ENCODE measurements around the gene ARHGEF3.

The ARHGEF3 gene, protein sequence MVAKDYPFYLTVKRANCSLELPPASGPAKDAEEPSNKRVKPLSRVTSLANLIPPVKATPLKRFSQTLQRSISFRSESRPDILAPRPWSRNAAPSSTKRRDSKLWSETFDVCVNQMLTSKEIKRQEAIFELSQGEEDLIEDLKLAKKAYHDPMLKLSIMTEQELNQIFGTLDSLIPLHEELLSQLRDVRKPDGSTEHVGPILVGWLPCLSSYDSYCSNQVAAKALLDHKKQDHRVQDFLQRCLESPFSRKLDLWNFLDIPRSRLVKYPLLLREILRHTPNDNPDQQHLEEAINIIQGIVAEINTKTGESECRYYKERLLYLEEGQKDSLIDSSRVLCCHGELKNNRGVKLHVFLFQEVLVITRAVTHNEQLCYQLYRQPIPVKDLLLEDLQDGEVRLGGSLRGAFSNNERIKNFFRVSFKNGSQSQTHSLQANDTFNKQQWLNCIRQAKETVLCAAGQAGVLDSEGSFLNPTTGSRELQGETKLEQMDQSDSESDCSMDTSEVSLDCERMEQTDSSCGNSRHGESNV

DNA sequence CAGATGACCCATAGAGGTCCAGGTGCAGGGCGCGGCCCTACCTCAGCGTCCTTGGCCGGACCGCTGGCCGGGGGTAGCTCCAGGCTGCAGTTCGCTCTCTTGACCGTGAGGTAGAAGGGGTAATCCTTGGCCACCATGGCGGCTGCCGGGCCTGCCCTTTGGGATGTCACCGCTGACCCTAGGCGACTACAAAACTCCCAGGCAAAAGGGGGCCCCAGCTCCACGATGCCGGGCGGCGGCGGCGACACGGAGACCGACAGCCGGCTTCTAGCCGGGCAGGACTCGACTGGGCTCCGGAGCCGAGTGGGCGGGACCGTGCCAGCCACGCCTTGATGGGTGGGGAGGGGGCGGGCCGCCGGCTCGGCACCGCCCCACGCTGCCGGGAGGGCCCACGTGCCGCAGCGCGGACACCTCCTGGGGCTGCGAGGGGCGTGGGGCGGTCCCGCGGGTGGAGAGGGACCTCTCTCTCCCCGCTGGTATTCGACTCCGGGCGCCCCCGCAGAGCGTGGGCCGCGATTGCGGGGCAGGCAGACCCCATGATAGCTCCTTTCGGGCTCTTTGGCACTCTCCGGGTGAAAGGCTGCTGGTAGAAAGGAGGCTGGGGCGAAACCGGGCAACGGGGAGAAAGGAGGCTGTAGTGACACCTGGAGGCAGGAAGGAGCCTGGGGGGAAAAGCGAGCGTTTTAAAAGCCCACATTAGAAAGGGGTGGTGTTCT, at the start of gene ARHGEF3:
TSS of gene ARHGEF3 (minus strand) at position 288 of the 716 bp plus-strand sequence. CDS start at position 137, 151 bp downstream.
- peak; percentile 74 for DNase-seq (ENCODE audit: low read depth)

- DNase-seq (ENCODE audit: low read depth): no peak
Measured at GRCh38 chr3:56849698-56850097, 47.9 kb upstream of the ARHGEF3 start.

GRCh38 chr3:56845505-56845904, 43.8 kb upstream of the ARHGEF3 start:
- DNase-seq (ENCODE audit: low read depth): no peak

GRCh38 chr3:56844536-56844935, 42.8 kb upstream of the ARHGEF3 start:
- DNase-seq (ENCODE audit: low read depth): no peak

DNA sequence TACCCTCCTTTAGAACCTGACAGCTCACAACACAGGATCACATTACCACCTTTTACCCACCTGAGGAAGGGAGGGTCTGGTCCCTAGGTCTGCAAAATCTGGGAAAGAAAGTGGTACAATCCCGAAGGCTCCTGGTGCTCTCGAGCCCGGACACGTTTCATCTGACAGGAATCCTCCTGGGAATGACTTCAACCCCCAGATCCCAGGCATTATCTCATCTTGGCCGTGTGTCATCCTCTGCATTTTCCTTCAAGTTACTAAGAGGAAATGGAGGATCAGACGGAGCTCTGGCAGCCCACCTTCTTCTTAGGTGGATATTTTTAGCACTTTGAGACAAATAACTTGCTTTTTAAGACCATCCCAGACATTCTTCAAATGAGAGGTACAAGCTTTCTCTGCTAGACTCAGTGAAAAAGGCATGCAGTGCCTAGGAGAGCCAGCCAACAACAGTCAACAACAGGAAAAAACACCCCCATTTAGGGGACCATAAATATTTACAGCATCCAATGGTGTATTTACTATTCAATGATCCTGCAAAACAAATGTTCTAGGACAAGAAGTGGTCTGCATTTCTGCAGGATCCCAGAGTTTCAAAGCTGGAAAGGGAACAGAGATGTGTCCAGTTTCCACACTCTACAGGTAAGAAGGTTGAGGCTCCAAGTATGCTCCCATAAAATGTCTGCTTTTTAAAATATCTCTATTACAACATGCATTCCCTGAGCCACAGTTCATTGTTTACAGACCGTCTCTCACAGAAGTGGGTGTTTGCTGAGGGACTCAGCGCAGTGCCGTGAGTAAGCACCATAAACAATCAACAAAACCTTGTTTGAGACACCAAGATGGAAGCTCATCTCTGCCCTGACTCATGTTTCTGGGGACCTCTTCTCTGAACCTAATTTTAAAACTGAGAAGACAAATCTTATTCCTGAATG, 38.3 kb upstream of the ARHGEF3 start:
- DNase-seq (ENCODE audit: low read depth): no peak

DNA sequence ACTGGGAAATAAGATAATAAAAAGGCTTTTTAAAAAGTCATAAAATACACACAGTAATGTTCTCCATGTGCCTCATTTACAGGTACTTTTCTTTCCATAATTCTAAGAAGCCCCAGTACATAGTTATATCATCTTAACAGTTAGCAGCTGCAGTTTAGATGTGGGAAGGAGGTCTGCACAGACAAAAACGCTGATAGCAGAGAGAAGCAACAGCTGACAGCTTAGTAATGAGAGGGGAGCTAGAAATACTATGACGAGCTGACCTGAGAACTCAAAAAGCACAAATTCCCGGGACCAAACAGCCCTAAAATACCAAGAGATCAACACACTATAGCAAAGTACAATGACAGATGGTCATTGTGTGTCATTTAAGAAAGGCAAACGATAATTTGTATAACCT, 36.7 kb upstream of the ARHGEF3 start:
- no peak for DNase-seq (ENCODE audit: low read depth)

GRCh38 chr3:56837196-56837955, 35.6 kb upstream of the ARHGEF3 start:
- DNase-seq (ENCODE audit: low read depth): no peak

DNA sequence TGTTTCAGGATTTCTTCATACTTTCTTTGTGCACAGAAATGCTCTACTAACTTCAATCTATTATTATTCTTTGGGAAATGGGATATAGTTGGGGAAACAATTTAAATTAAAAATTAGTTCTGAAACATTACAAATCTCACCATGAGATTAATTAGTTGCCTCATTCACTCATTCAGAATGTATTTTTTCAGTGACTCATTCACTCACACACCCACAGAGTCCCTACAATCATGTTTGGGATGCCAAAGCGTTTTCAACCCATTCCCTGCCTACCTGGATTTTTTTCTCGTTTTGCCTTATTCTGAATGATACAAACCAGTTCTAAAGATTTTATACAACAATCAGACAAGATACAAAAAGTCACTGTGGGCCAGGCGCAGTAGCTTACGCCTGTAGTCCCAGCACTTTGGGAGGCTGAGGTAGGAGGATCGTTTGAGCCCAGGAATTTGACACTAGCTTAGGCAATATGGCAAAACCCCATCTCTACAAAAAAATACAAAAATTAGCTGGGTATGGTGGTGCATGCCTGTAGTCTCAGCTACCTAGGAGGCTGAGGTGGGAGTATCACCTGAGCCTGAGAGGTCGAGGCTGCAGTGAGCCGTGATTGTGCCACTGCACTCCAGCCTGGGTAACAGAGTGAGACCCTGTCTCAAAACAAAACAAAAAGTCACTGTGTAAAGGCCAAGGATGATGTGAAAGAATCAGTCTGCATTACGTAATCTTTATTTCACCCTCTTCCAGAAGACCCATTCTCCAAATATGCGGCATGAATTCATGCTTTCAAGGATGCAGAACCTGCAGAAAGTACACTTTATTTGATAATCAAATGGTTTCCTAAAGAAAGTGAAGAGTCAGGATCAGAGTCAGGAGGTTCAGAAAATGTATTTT, 34.8 kb upstream of the ARHGEF3 start:
- DNase-seq (ENCODE audit: low read depth): no peak

DNA sequence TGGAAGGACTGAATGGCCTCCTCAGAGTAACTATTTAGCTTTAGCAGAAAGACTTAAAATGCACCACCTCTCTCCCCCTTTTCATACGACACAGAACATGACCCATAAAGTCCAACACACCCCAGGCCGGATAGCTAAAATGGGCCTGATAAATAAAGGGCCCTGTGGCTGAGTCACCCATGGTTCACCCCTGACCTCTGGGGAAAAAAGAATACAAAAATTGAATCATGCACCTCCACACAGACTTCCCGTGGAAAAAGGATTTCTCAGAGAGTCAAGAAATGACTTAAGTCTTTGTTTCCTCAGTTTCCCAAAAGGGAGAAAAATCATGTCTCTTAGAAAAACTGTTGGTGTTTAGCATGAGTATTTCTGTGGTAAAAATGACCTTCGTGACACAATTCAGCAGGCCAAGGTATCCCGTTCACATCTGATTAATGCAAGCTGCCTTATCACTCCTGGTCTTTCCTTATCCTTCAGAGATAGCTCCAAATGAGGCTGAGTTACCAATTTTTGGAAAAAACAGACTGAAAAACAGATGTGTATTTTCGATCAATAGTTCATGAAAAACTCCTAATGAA, 34.0 kb upstream of the ARHGEF3 start:
- no peak for DNase-seq (ENCODE audit: low read depth)

- DNase-seq (ENCODE audit: low read depth): no peak
Measured at GRCh38 chr3:56833536-56833935, 31.8 kb upstream of the ARHGEF3 start.

DNA sequence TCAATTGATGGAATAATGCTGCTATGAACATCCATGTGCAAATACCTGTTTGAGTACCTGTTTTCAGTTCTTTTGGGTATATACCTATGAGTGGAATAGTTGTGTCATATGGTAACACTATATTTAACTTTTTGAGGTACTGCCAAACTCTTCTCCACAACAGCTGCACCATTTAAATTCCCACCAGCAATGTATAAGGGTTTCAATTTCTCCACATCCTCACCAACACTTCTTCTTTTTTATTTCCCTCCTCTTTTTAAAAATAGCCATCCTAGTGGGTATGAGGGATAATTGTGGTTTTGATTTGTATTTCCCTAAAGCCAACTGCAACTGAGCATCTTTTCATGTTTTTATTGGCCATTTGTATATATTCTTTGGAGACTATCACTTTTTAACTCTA, 31.3 kb upstream of the ARHGEF3 start:
- DNase-seq (ENCODE audit: low read depth): no peak

DNA sequence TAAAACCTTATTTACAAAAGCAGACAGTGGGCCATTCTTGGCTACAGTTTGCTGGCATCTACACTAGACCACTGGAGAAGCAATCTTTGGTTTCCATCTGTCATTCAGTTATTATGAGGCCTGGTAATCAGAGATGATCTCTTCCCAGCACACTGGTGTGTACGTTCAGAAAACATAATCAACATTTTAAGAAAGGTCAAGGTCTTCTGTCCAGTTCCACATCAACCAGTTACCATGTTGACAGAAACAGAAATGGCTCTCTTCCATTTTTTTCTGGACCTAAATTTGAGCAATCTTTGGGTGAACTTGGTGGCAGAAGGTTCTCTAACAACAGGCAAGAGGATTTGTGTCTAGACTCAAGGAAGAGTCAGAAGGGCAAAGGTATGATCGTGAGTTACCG, 29.8 kb upstream of the ARHGEF3 start:
- no peak for DNase-seq (ENCODE audit: low read depth)

DNA sequence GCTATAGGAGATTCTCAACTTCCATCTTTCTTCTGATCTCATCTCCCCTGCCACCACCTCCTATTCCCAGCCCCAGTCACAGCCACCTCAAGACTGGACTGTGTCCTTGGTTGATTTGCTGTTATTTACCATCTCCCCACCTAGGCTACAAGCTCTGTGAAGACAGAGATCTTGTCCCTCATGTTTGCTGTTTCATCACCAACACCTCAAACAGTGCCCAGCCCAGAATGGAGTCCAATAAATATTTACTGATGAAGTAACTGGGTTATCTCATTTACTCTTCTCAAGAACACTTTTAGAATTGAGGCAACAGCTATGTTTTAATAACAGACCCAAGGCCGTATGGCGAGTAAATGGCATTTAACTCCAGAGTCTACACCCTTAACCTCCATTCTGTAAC, 29.1 kb upstream of the ARHGEF3 start:
- no peak for DNase-seq (ENCODE audit: low read depth)

DNA sequence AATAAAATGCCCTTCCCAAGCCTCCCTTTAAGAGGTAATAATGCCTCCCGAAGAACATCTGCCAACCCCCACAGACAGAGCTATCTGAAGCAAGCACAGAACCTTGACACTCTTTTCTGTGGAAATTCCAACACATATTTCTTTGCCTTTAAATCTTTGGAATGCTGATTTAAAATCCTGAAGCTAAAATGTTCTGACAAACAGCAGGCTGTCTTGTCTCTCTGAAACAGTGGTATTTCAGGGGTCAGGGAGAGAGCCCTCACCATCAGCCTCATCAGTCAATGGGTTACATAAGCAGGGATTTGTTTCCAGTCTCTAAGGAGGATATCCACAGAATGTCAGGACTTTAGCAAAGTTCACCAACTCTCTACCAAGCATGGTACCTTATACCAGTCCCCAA, 27.8 kb upstream of the ARHGEF3 start:
- no peak for DNase-seq (ENCODE audit: low read depth)

- DNase-seq (ENCODE audit: low read depth): no peak
Measured at GRCh38 chr3:56826831-56827722, 25.3 kb upstream of the ARHGEF3 start.

DNA sequence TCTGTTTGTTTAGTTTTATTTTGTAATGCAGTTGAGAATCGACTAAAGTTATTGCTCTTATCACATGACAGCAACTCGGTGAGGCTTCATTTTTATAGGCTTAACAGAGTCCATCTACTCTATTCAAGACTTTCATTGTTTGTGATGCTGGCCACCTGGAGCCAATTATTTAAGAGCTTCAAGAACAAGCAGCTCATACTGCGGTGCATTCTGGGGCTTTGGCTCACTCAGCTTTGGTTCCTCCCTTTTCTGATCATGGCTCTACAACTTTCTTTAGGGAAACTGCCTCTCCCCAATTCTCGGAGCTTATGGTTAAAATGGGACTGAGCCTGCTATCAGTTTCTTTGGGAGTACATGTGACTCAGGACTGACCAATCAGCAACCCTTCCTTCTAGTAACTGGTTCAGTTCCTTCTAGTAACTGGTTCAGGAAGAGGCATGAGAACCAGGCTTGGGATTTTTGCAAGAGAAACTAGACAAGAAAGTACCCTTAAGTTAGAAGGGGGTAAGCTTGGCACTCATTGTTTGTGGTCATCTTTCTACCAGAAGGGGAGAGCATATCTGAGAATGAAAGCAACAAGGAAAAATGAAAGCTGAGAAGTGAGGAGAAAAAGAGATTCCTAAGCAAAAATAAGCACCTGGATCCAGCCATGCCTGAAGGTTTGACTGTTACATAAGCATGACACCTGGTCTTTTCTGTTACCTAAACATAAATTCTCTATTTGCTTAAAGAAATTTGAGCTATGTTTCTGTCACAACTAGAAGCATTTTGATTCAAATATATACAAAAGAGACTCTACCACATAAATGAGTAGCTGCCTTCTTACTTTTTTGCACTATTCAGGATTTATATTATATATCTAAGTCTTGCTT, 24.1 kb upstream of the ARHGEF3 start:
- DNase-seq (ENCODE audit: low read depth): no peak

DNA sequence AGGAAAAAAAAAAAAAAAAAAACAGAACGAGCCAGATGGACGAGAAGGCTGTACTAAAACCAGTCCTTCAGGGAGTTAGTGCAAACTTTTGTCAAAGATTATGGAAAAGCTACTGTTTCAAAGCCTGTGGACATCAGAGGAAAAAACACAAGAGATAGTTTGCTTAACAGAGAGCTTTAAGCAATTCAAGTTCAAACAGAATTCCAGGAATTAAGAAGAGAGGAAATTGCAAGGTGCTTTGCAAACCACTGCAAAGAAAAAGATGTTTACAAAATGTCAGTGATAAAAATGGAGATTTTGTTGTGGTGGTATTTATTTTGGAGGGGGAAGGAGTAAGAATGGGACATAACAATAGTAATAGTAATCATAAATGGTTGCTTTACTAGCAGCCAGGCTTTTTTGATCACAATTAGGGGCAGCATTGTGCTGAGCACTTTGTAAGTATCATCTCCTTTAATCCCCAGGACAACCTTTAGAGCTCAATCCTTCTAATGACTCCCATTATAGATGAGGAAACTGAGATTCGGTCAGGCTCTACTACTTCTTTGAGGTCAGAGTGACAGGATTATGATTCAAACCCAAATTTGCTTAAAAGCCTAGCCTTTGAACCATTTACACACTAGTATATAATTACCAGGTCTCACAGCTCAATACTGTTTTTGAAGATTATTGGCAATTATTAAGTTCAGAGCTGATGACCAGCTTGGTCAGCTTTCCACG, 22.4 kb upstream of the ARHGEF3 start:
- DNase-seq (ENCODE audit: low read depth): no peak

All from T-helper 22 cell (primary cell).